MM.1S (cell line): Measurements from ENCODE around the gene MYH6.

Source experiments
- DNase-seq: peaks from one replicate; pipeline ENCODE4 v3.0.0-alpha.2; 2015
- H2AFZ ChIP-seq: fragments of 300-600 bp; sonication (generic); 2 replicates; pipeline ENCODE4 v1.6.0; 2016; ENCODE audit warnings: antibody characterized with exemption, low read length
- H3F3A ChIP-seq: fragments of 300-600 bp; sonication (generic); 2 replicates; pipeline ENCODE4 v1.6.1; 2016; ENCODE audit warnings: mild to moderate bottlenecking, antibody characterized with exemption, low read length, moderate library complexity, mixed read lengths; ENCODE audit not compliant: insufficient read depth
- H3K27ac ChIP-seq: fragments of 300-600 bp; sonication (generic); 2 replicates; pipeline ENCODE4 v1.5.1; 2016; ENCODE audit warnings: mild to moderate bottlenecking, low read length
- H3K27me3 ChIP-seq: fragments of 300-600 bp; sonication (generic); replicated peaks from 2 replicates; pipeline ENCODE4 v1.6.0; 2016; ENCODE audit warnings: low read length; ENCODE audit not compliant: insufficient read depth
- H3K36me3 ChIP-seq: fragments of 300-600 bp; sonication (generic); replicated peaks from 2 replicates; pipeline ENCODE4 v1.6.1; 2016; ENCODE audit warnings: mild to moderate bottlenecking, low read length, mixed read lengths; ENCODE audit not compliant: insufficient read depth
- H3K4me1 ChIP-seq: fragments of 300-600 bp; sonication (generic); 2 replicates; pipeline ENCODE4 v1.6.1; 2016; ENCODE audit warnings: low read length, mixed read lengths
- H3K4me2 ChIP-seq: fragments of 300-600 bp; sonication (generic); 2 replicates; pipeline ENCODE4 v1.6.0; 2016; ENCODE audit warnings: low read depth, low read length
- H3K4me3 ChIP-seq: fragments of 300-600 bp; sonication (generic); 2 replicates; pipeline ENCODE4 v1.5.1; 2016; ENCODE audit warnings: low read length, mixed read lengths
- H3K79me2 ChIP-seq: fragments of 300-600 bp; sonication (generic); 2 replicates; pipeline ENCODE4 v1.6.1; 2016; ENCODE audit warnings: mixed run types, low read length, mixed read lengths
- H3K9ac ChIP-seq: fragments of 300-600 bp; sonication (generic); 2 replicates; pipeline ENCODE4 v1.6.1; 2016; ENCODE audit warnings: low read length, mixed read lengths
- H3K9me2 ChIP-seq: fragments of 300-600 bp; sonication (generic); replicated peaks from 2 replicates; pipeline ENCODE4 v1.6.1; 2016; ENCODE audit warnings: mild to moderate bottlenecking, low read length, mixed read lengths; ENCODE audit not compliant: insufficient read depth
- H3K9me3 ChIP-seq: fragments of 300-600 bp; sonication (generic); replicated peaks from 2 replicates; pipeline ENCODE4 v1.6.1; 2016; ENCODE audit warnings: mild to moderate bottlenecking, low read length, mixed read lengths; ENCODE audit not compliant: insufficient read depth
- H4K20me1 ChIP-seq: fragments of 300-600 bp; sonication (generic); 2 replicates; pipeline ENCODE4 v1.6.1; 2016; ENCODE audit warnings: mild to moderate bottlenecking, low read length, moderate library complexity, mixed read lengths; ENCODE audit not compliant: insufficient read depth
- CTCF ChIP-seq: fragments of 300-600 bp; sonication (generic); IDR thresholded peaks from 2 replicates; pipeline ENCODE4 v1.5.1; 2016; ENCODE audit warnings: antibody characterized with exemption, low read length, mixed read lengths
- EZH2 ChIP-seq: fragments of 300-600 bp; sonication (generic); optimal IDR thresholded peaks from 2 replicates; pipeline ENCODE3; 2017; ENCODE audit warnings: low read depth, mild to moderate bottlenecking, antibody characterized with exemption, low read length, mixed read lengths
- EZH2phosphoT487 ChIP-seq: fragments of 300-600 bp; sonication (generic); IDR thresholded peaks from 2 replicates; pipeline ENCODE4 v1.6.1; 2018; ENCODE audit warnings: antibody characterized with exemption, low read length

The MYH6 gene

GRCh38 chr14:23376482-23377197 lies 31.4 kb downstream of the MYH6 start, which contains the start of gene CMTM5:
TSS of gene CMTM5 (plus strand) at chr14:23377046. CDS start at chr14:23377252, 206 bp downstream.
- Histone ChIP-seq H3K27ac (no peak within 1 kb of the TSS), H3K9ac (no peak within 1 kb of the TSS), H3K27me3 (no peaks in the 10 kb centered on the region; the same call in 1 of the 2 replicates), H3K4me2 (no peak within 1 kb of the TSS), H3F3A (no peaks in the 10 kb centered on the region), H3K4me1 (no peaks in the 10 kb centered on the region), H2AFZ (no peak within 1 kb of the TSS), H3K36me3 (no peaks in the 10 kb centered on the region), H3K9me3 (no peaks in the 10 kb centered on the region), H3K4me3 (no peak within 1 kb of the TSS), H3K9me2 (no peaks in the 10 kb centered on the region), H4K20me1 (no peaks in the 10 kb centered on the region), H3K79me2 (no peaks in the 10 kb centered on the region)
- no peak for DNase-seq
- no peak for TF ChIP-seq CTCF
- TF ChIP-seq EZH2phosphoT487: no peak
- no peak for TF ChIP-seq EZH2

GRCh38 chr14:23375527-23376251 lies 32.4 kb downstream of the MYH6 start:
- H3K27ac ChIP-seq: no peak overlapping the region
- no peak for DNase-seq
- no peaks in the 10 kb centered on the region for H3K36me3 ChIP-seq
- H3K27me3 ChIP-seq: no peaks in the 10 kb centered on the region; the same call in 1 of the 2 replicates
- no peak overlapping the region for H3K9ac ChIP-seq
- H3K9me3 ChIP-seq: no peaks in the 10 kb centered on the region
- no peak overlapping the region for H2AFZ ChIP-seq
- H3K79me2 ChIP-seq: no peaks in the 10 kb centered on the region
- H4K20me1 ChIP-seq: no peaks in the 10 kb centered on the region
- no peaks in the 10 kb centered on the region for H3F3A ChIP-seq
- H3K9me2 ChIP-seq: no peaks in the 10 kb centered on the region
- H3K4me1 ChIP-seq: no peaks in the 10 kb centered on the region
- TF ChIP-seq EZH2phosphoT487: no peak
- TF ChIP-seq EZH2: no peak
- TF ChIP-seq CTCF: no peak
- no peak overlapping the region for H3K4me2 ChIP-seq
- no peak overlapping the region for H3K4me3 ChIP-seq

- TF ChIP-seq EZH2 (no peak), EZH2phosphoT487 (no peak), CTCF (no peak)
- no peaks in the 10 kb centered on the region for H3K36me3 ChIP-seq
- H4K20me1 ChIP-seq: no peaks in the 10 kb centered on the region
- no peak overlapping the region for H3K4me3 ChIP-seq
- DNase-seq: no peak
- no peaks in the 10 kb centered on the region for H3K79me2 ChIP-seq
- H2AFZ ChIP-seq: no peak overlapping the region
- no peaks in the 10 kb centered on the region for H3K9me2 ChIP-seq
- H3K27me3 ChIP-seq: no peaks in the 10 kb centered on the region
- H3K4me1 ChIP-seq: no peaks in the 10 kb centered on the region
- no peak overlapping the region for H3K9ac ChIP-seq
- no peaks in the 10 kb centered on the region for H3F3A ChIP-seq
- no peak overlapping the region for H3K4me2 ChIP-seq
- no peak overlapping the region for H3K27ac ChIP-seq
- no peaks in the 10 kb centered on the region for H3K9me3 ChIP-seq
Observed at GRCh38 chr14:23373041-23373440, 35.0 kb downstream of the MYH6 start.
